Measurements from ENCODE around the gene ICAM1.
A peak's percentile ranks its signal among the peaks of the same experiment; 100 is the strongest.

ICAM1 gene

DNA sequence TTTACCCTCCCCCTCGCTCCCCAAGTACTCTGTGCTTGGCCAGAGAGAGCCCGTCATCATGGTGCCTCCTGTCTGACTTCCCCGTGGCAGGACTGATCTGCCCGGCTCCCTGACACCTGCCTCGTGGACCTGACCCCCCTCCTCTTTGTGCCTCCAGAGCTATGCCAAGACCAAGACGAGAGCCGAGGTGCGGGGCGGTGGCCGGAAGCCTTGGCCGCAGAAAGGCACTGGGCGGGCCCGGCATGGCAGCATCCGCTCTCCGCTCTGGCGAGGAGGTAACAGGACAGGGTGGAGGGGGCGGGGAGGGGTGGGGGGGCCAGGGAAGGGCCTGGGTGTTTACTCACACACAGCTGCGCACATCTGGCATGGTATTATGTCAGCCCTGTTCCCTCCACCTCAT is 14.4 kb upstream of the ICAM1 start:
- TF ChIP-seq, protein P1, sequence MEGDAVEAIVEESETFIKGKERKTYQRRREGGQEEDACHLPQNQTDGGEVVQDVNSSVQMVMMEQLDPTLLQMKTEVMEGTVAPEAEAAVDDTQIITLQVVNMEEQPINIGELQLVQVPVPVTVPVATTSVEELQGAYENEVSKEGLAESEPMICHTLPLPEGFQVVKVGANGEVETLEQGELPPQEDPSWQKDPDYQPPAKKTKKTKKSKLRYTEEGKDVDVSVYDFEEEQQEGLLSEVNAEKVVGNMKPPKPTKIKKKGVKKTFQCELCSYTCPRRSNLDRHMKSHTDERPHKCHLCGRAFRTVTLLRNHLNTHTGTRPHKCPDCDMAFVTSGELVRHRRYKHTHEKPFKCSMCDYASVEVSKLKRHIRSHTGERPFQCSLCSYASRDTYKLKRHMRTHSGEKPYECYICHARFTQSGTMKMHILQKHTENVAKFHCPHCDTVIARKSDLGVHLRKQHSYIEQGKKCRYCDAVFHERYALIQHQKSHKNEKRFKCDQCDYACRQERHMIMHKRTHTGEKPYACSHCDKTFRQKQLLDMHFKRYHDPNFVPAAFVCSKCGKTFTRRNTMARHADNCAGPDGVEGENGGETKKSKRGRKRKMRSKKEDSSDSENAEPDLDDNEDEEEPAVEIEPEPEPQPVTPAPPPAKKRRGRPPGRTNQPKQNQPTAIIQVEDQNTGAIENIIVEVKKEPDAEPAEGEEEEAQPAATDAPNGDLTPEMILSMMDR (IDR thresholded peaks at IDR 0.05; ENCODE audit: extremely low read depth, insufficient read depth, missing control alignments) = no peak
- in situ Hi-C loops (cut with MboI; ENCODE audit: low pct_unique_long_range_greater_than_20kb, low sequenced_read_pairs, unreplicated experiment) = loop anchor here (25.0 kb wide), 1 partner anchor 319 kb away; the partner anchor contains the start of gene OLFM2
- no peak for DNase-seq (ENCODE audit: low spot score)

DNA sequence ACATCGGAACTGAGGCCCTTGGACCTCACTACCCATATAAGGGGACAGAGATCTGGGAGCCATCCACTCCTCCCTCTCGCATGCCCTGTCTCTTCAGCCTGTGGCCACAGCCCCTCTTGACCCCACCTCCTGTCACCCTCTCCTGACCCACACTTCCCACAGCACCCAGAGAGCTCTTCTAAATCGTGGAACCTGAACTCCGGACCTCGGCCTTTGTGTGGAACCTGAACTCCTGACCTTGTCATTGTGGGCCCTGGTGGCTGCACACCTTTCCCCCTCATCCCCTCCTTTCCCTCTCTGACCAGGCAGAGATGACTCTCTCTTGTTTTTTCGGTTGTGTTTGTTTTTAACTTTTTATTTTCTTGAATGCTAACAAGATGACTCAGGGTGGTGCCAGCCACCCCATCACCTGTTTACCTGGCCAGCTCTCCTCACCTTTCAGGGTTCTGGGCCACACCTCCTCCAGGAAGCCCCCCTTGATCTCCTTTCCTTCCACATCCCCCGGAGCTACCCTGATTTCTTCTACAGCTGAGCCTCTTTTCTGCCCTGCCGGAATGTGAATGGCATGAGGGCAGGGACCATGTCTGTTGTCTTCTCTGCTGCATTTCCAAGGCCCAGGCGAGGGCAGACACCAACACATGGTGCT is 13.8 kb upstream of the ICAM1 start:
- in situ Hi-C loops (cut with MboI; ENCODE audit: low pct_unique_long_range_greater_than_20kb, low sequenced_read_pairs, unreplicated experiment) = loop anchor here (25.0 kb wide), 1 partner anchor 320 kb away; the partner anchor contains the start of gene OLFM2
- TF ChIP-seq, protein P1 (IDR thresholded peaks at IDR 0.05; ENCODE audit: extremely low read depth, insufficient read depth, missing control alignments) = no peak
- no peak for DNase-seq (ENCODE audit: low spot score)

DNA sequence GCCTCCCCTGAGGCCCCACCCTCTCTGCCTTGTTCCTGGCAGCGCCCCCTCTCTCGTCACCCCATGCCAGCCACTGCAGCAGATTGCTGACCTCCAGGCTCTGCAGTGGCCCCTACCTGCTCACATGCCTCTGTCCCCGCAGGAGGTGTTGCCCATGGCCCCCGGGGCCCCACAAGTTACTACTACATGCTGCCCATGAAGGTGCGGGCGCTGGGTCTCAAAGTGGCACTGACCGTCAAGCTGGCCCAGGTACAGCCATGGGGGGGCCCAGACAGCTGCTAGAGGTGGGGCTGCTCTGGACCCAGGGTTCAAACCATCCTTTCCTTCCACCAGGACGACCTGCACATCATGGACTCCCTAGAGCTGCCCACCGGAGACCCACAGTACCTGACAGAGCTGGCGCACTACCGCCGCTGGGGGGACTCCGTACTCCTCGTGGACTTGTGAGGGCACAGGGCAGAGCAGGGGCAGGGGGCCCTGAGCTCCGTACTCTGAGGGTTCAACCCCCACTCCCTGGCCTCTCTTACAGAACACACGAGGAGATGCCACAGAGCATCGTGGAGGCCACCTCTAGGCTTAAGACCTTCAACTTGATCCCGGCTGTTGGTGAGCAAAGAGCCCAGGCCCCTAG is 12.7 kb upstream of the ICAM1 start:
- TF ChIP-seq, protein P1 (IDR thresholded peaks at IDR 0.05; ENCODE audit: extremely low read depth, insufficient read depth, missing control alignments) = no peak
- in situ Hi-C loops (cut with MboI; ENCODE audit: low pct_unique_long_range_greater_than_20kb, low sequenced_read_pairs, unreplicated experiment) = loop anchor here (25.0 kb wide), 1 partner anchor 321 kb away; the partner anchor contains the start of gene OLFM2
- DNase-seq (ENCODE audit: low spot score) = no peak

DNA sequence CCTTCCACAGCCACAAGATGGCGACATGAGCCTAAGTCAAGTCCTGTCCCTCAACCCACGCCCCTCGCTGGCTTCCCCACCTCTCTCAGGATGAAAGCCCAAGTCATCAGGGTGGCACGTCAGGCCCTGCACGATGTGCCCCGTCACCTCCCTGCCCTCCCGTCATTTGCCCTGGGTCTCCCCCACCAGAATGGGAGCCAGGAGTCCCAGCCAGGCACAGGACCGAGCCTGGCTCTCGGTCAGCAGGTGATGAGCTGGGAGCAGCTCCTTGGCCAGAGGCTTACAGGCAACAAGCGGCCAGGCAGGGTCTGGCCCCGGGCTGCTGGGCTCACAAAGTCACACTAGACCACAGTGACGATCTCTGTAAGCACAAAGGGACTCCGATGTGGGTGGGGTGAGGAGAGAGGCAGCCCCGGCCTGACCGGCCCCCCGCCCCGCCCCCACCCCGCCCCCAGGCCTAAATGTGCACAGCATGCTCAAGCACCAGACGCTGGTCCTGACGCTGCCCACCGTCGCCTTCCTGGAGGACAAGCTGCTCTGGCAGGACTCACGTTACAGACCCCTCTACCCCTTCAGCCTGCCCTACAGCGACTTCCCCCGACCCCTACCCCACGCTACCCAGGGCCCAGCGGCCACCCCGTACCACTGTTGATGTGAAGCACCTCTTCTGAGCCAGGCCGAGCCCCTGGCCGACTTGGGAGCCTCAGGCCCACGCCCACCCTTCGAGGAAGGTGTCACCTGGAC is 11.6 kb upstream of the ICAM1 start:
- TF ChIP-seq, protein P1 (IDR thresholded peaks at IDR 0.05; ENCODE audit: extremely low read depth, insufficient read depth, missing control alignments) = peak; percentile 68
- in situ Hi-C loops (cut with MboI; ENCODE audit: low pct_unique_long_range_greater_than_20kb, low sequenced_read_pairs, unreplicated experiment) = loop anchor here (25.0 kb wide), 1 partner anchor 322 kb away; the partner anchor contains the start of gene OLFM2
- DNase-seq (ENCODE audit: low spot score) = peak; percentile 81

DNA sequence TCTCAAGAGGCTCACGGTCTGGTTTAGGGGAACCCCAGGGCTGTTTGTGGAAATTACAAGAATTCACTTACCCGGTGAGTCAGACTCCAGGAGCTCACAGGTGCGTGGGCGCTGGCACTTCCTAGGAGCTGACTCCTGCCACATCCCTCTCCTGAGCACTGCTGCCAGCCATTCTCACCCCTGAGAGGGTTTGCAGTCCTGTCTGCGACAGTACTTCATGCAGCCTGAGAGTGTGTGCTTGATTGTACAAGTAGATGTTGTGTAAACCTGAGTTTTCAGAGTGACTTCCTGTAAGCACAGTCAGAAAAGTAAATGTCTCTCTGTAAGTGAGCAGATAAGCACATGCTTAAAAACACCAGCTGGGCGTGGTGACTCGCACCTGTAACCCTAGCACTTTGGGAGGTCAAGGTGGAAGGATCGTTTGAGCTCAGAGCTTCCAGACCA is 10.8 kb upstream of the ICAM1 start:
- DNase-seq (ENCODE audit: low spot score) = no peak
- in situ Hi-C loops (cut with MboI; ENCODE audit: low pct_unique_long_range_greater_than_20kb, low sequenced_read_pairs, unreplicated experiment) = loop anchor here (25.0 kb wide), 1 partner anchor 323 kb away; the partner anchor contains the start of gene OLFM2
- TF ChIP-seq, protein P1 (IDR thresholded peaks at IDR 0.05; ENCODE audit: extremely low read depth, insufficient read depth, missing control alignments) = no peak

DNA sequence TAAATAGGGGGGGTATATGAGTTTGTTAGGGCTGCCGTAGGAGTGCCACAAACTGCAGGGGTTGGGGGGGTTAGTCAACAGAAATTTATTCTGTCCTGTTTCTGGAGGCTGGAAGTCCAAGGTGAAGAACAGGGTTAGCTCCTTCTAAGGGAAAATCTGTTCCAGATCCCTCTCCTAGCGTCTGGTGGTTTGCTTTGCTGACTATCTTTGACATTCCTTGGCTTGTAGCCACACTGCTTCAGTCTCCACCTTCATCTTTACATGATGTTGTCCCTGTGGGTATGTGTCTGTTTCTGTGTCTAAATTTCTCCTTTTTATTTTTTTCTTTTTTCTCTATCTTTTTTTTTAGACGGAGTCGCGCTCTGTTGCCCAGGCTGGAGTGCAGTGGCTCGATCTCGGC is 8.1 kb upstream of the ICAM1 start:
- in situ Hi-C loops (cut with MboI; ENCODE audit: low pct_unique_long_range_greater_than_20kb, low sequenced_read_pairs, unreplicated experiment) = loop anchor here (25.0 kb wide), 1 partner anchor 325 kb away; the partner anchor contains the start of gene OLFM2
- no peak for DNase-seq (ENCODE audit: low spot score)
- TF ChIP-seq, protein P1 (IDR thresholded peaks at IDR 0.05; ENCODE audit: extremely low read depth, insufficient read depth, missing control alignments) = no peak

Data from GM13977 (cell line).